GM12873 (cell line): ENCODE results near the gene RELN.

Source experiments
- CTCF ChIP-seq: IDR thresholded peaks from 2 replicates; pipeline ENCODE4 v1.5.1; 2012; ENCODE audit warnings: low read depth, mild to moderate bottlenecking, moderate library complexity, low read length, control low read depth; ENCODE audit not compliant: insufficient read depth; ENCODE audit errors: missing control alignments

Gene RELN

GRCh38 chr7:103940382-103941268 lies 48.8 kb downstream of the RELN start:
- no peak for TF ChIP-seq CTCF

DNA sequence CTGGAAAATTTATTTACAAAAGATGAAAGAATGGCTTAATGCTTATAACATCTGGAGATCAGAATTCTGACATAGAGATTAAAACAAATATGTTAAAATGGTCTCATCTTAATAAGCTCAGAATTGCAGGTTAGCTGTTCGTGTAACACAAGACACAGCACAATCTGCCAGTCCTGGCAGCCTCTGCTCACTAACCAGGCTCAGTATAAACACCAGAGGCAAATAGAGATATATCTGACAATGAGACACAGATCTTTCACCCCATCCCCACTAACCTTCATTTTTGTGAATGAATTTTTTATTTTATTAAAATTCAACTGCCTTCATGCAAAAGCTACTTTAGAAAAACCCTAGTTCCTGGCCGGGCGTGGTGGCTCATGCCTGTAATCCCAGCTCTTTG lies 51.8 kb downstream of the RELN start:
- no peak for TF ChIP-seq CTCF

- no peak for TF ChIP-seq CTCF
Observed at GRCh38 chr7:103936558-103936957, 52.9 kb downstream of the RELN start.

- TF ChIP-seq CTCF, result no peak
Observed at GRCh38 chr7:103934508-103934907, 55.0 kb downstream of the RELN start.

DNA sequence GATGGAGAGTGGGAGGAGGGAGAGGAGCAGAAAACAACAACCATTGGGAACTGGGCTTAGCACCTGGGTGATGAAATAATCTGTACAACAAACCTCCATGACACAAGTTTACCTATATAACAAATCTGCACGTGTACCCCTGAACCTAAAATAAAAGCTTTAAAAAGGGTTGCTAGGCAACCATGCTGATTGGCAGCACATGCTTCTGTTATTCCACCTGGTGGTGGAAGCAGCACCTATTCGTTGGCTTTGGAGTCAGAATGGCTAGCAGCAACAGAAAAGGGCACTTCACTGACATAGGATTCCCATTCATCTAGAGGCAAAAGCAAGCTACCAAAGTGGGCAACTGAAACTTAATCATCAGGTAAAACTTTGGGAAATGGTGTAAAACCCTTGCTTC lies 57.1 kb downstream of the RELN start:
- no peak for TF ChIP-seq CTCF

DNA sequence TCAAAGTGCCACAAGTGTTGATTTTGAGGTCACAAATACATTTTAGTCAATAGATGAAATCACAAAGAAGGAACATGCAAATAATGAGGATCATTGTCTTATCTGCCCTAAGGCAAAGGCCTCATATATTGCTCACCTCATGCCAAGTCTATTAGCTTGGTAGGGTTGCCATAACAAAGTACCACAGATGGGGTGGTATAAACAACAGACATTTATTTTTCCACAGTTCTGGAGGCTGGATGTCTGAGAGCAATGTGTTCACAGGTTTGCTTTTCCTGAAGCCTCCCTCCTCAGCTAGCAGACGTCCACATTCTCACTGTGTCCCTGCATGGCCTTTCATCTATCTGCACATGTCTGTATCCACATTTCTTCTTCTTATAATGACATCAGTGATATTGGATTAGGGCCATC lies 59.6 kb downstream of the RELN start:
- no peak for TF ChIP-seq CTCF

- no peak for TF ChIP-seq CTCF
Observed at GRCh38 chr7:103928581-103928980, 60.9 kb downstream of the RELN start.
